Hypothalamus (tissue), 51 donors: Measurements from ENCODE around the gene BCL2.
A peak's percentile ranks its signal among the peaks of the same experiment; 100 is the strongest.

Experiments used
- DNase-seq, 51 donors: peaks; one replicate each; lab custom pipeline; 2025; lab: John Stamatoyannopoulos, UW

BCL2 gene

GRCh38 chr18:63290166-63290820, 29.3 kb downstream of the BCL2 start:
- no peak for DNase-seq

- DNase-seq: no peak
Measured at GRCh38 chr18:63288311-63288710, 31.3 kb downstream of the BCL2 start.

GRCh38 chr18:63287691-63288220, 31.8 kb downstream of the BCL2 start:
- no peak for DNase-seq

- no peak for DNase-seq
Measured at GRCh38 chr18:63286926-63287325, 32.6 kb downstream of the BCL2 start.

- DNase-seq: peak in 10 of 51 donors; percentile 20 to 63 (median 41)
Measured at GRCh38 chr18:63284827-63285733, 34.5 kb downstream of the BCL2 start.

GRCh38 chr18:63284173-63284799, 35.3 kb downstream of the BCL2 start:
- DNase-seq: no peak

GRCh38 chr18:63283305-63284094, 36.1 kb downstream of the BCL2 start:
- peak in 1 of 51 donors; percentile 8 for DNase-seq

- DNase-seq: no peak
Measured at GRCh38 chr18:63282793-63283192, 36.8 kb downstream of the BCL2 start.

- DNase-seq: no peak
Measured at GRCh38 chr18:63273222-63273927, 46.2 kb downstream of the BCL2 start.

GRCh38 chr18:63272638-63273037, 46.9 kb downstream of the BCL2 start:
- no peak for DNase-seq

- peak in 1 of 51 donors; percentile 14 for DNase-seq
Measured at GRCh38 chr18:63271881-63272299, 47.7 kb downstream of the BCL2 start.

- no peak for DNase-seq
Measured at GRCh38 chr18:63271148-63271547, 48.4 kb downstream of the BCL2 start.

- DNase-seq: no peak
Measured at GRCh38 chr18:63267975-63268721, 51.4 kb downstream of the BCL2 start.

- DNase-seq: no peak
Measured at GRCh38 chr18:63266888-63267790, 52.4 kb downstream of the BCL2 start.

GRCh38 chr18:63265326-63265725, 54.2 kb downstream of the BCL2 start:
- DNase-seq: no peak

- DNase-seq: no peak
Measured at GRCh38 chr18:63264871-63265270, 54.7 kb downstream of the BCL2 start.

- DNase-seq: no peak
Measured at GRCh38 chr18:63263444-63263843, 56.1 kb downstream of the BCL2 start.
